ENCODE measurements around the gene MRPS22. TPM values are rescaled to one million over a fixed set of nuclear protein-coding genes. Genes with fewer than 3 reads are reported as not detected.
A peak's percentile ranks its signal among the peaks of the same experiment; 100 is the strongest.
"Not testable (repeated sequence)": the region's sequence is repeated elsewhere in the genome, so short reads cannot be mapped to it uniquely, and the experiment has no call there.

The MRPS22 gene
- polyA plus RNA-seq, 1 donor from 2014 or later: 32.5 TPM

DNA sequence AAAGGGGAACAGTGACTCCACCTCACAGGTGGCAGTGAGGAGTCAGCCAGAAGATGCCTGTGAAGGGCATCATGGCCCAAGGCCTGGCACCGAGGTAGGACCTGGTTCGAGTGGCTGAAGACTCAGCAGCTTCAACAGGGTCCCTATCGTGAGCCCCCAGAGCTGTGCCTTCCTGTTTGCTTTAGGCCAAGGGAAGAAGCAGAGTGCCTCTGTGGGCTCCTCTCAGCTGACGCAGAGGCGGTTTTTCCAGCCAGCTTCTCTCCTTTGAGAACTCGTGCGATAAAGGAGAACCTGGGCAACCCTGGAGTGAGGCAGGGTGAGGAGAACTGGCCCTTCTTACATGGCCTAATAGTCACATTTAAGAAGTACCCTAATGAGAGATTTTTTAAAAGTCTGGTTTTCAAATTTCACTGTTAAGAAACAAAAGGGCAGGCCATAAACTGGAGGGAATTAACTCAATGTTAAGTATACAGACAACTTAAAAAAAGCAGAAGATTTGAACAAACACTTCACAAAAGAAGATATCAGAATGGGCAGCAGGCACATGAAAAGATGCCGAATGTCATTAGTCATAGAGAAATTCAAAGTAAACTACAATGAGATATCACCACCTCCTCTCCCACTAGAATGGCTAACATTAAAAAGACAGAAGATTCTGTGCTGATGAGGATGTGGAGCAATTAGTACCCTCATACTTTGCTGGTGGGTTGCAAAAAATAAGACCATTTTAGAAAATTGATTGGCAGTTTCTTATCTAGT is 23.1 kb upstream of the MRPS22 start:
- Mint-ChIP-seq H3K9me3 (no peaks in the 10 kb centered on the region), H3K4me1 (peaks cover 0 to 3% (median 0%) of the 10 kb centered on the region in 3 donors), H3K4me3 (no peak overlapping the region), H3K36me3 (no peaks in the 10 kb centered on the region), H3K27me3 (peaks cover 7% of the 10 kb centered on the region), H3K27ac (no peak overlapping the region)

DNA sequence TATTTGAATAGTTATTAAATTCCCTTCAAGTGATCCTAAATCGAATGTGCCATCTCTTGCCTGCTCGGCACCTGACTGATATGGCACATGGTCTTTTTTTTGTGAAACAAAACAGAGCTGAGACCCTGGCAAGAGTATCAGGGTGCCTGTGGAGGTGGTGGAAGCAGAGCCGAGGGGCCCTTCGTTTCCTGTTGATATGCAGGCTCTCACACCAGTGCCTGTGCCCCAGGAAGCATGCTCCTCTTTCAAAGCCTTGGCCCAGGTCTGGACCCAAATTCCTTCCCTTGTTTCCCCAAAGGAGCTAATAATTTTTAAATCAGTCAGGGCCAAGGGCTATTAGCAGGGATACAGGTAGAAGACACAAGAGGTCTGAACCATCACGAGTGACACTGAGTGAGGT is 21.5 kb upstream of the MRPS22 start:
- Mint-ChIP-seq H3K4me3 (no peak overlapping the region), H3K27me3 (peaks cover 3% of the 10 kb centered on the region), H3K9me3 (no peaks in the 10 kb centered on the region), H3K27ac (no peak overlapping the region), H3K4me1 (peaks cover 0 to 3% (median 0%) of the 10 kb centered on the region in 3 donors), H3K36me3 (no peaks in the 10 kb centered on the region)

DNA sequence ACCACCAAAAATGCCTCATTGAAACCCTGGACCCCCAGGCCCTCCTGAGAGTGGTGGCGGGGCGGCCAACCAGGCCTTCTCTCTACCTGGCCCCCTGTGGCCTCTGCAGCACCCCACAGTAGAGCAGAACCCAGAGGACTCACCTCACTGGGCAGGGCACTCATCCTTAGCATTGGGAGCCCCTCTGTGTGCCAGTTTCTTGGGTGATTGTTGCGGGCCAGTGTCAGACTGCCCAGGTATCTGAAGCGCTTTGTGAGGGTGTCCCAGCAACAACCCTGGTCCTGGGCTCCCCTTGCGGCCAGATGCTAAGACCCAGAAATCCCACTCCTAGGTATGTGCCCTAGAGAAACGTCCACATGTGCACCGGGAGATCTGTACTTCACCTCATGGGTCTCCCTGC is 20.7 kb upstream of the MRPS22 start:
- Mint-ChIP-seq H3K4me1 (peaks cover 0 to 3% (median 0%) of the 10 kb centered on the region in 3 donors), H3K9me3 (no peaks in the 10 kb centered on the region), H3K4me3 (no peak overlapping the region), H3K36me3 (no peaks in the 10 kb centered on the region), H3K27ac (no peak overlapping the region), H3K27me3 (peaks cover 2% of the 10 kb centered on the region)

DNA sequence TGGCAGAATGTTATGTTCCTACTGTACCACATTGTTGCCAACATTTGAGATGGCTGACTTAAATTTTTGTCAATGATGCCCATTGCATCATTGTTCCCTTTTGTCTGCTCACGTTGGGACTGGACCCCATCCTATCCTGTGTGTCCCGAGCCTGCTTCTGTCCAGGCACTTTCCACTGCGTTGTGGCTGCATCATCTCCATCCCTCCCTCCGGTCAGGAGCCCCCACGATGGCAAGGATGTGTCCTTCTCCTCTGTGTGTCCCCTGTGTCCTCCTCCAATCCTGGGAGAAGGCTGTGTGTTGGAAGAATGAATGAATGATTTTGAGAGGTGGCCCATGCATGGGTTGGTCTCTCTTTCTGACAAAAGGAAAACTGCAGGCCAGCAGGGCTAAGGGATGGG is 19.4 kb upstream of the MRPS22 start:
- H3K27me3 Mint-ChIP-seq: no peaks in the 10 kb centered on the region

DNA sequence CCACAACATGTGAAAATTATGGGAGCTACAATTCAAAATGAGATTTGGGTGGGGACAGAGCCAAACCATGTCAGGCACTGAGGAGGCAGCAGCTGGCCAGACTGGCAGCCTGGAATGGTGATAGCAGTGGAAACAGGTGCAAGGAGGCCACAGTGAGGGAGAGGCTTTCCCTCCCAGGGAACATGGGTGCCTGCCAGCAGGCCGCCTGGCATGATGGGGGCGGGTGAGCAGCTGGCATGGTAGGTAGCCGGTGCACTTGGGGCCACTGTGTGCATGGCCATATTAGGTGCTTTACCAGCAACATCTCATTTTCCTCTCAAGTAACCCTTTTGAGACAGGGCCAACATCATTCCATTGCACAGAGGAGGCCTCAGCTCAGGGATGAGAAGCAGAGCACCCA is 18.3 kb upstream of the MRPS22 start:
- Mint-ChIP-seq H3K4me3 (no peak overlapping the region), H3K27me3 (peaks cover 6% of the 10 kb centered on the region), H3K4me1 (peaks cover 0 to 12% (median 1%) of the 10 kb centered on the region in 3 donors)

More for the DNA sequence above, 19.4 kb upstream of the MRPS22 start:
- Mint-ChIP-seq H3K27ac (no peak overlapping the region), H3K4me3 (no peak overlapping the region), H3K9me3 (no peaks in the 10 kb centered on the region), H3K36me3 (no peaks in the 10 kb centered on the region), H3K4me1 (peaks cover 0 to 6% (median 3%) of the 10 kb centered on the region in 3 donors)

DNA sequence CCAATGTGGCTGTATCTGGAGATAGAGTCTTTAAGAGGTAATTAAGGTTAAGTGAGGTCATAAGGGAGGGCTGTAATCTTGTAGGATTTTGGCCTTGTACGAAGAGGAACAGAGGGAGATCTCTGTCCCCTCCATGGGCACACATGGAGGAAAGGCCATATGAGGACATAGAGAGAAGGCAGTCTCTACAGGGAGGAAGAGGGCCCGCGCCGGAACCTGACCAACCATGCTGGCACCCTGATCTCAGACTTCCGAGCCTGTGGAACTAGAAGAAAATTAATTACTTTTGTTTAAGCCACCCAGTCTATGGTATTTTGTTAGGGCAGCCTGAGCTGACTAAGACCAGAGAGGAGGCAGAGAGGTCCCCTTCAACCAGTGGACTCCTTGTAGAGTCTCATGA is 17.7 kb upstream of the MRPS22 start:
- peaks cover 0 to 12% (median 0%) of the 10 kb centered on the region in 3 donors for H3K4me1 Mint-ChIP-seq
- H3K27ac Mint-ChIP-seq: peak overlapping the region in 1 of 3 donors; percentile 40
- no peaks in the 10 kb centered on the region for H3K36me3 Mint-ChIP-seq
- H3K27me3 Mint-ChIP-seq: peaks cover 8% of the 10 kb centered on the region
- no peaks in the 10 kb centered on the region for H3K9me3 Mint-ChIP-seq
- no peak overlapping the region for H3K4me3 Mint-ChIP-seq

More for the DNA sequence above, 18.3 kb upstream of the MRPS22 start:
- H3K9me3 Mint-ChIP-seq: no peaks in the 10 kb centered on the region
- H3K27ac Mint-ChIP-seq: no peak overlapping the region
- no peaks in the 10 kb centered on the region for H3K36me3 Mint-ChIP-seq

DNA sequence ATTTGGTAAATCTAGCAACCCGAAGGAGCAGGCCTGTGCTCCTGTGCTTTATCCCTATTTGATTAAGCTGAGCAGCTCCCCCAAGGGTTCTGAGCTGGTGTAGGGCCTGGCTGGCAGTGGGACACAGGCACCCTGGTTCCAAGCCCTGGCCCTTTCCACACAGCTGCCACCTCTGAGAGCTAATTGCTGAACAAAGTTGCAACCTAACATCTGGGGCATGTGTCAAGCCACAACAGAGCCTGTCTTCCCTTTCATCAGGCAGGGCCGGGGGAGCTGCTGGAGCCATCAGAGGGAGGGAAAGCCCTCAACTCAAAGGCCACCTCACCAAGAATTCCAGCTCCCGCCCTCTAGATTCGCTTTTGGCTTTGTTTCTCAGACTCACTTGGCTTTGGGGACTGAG is 17.1 kb upstream of the MRPS22 start:
- H3K9me3 Mint-ChIP-seq: no peaks in the 10 kb centered on the region
- peaks cover 0 to 12% (median 0%) of the 10 kb centered on the region in 3 donors for H3K4me1 Mint-ChIP-seq
- peak overlapping the region in 1 of 4 donors; percentile 34 for H3K4me3 Mint-ChIP-seq
- H3K27ac Mint-ChIP-seq: no peak overlapping the region
- peaks cover 10% of the 10 kb centered on the region for H3K27me3 Mint-ChIP-seq
- no peaks in the 10 kb centered on the region for H3K36me3 Mint-ChIP-seq

DNA sequence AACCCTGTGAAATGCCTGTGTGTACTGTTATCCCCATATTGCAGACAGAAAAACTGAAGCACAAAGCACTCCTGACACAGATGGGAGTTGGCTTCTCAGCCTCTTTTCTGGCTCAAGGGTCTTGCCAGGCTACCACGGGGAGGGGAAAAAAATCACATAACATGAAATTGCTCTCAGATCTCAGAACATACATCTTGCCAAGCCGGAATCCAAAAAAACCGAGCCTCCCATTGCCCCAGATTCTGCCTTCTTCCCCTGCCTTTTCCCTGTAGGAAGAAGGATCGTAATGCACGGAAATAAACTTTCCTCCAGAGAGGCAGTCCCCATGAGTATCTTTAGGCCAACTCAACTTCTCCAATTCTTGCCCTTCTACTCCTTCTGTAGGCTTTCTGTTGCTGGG is 16.6 kb upstream of the MRPS22 start:
- no peak overlapping the region for H3K27ac Mint-ChIP-seq
- H3K9me3 Mint-ChIP-seq: no peaks in the 10 kb centered on the region
- H3K36me3 Mint-ChIP-seq: no peaks in the 10 kb centered on the region
- H3K4me1 Mint-ChIP-seq: peaks cover 0 to 12% (median 0%) of the 10 kb centered on the region in 3 donors
- peaks cover 15% of the 10 kb centered on the region for H3K27me3 Mint-ChIP-seq
- no peak overlapping the region for H3K4me3 Mint-ChIP-seq

DNA sequence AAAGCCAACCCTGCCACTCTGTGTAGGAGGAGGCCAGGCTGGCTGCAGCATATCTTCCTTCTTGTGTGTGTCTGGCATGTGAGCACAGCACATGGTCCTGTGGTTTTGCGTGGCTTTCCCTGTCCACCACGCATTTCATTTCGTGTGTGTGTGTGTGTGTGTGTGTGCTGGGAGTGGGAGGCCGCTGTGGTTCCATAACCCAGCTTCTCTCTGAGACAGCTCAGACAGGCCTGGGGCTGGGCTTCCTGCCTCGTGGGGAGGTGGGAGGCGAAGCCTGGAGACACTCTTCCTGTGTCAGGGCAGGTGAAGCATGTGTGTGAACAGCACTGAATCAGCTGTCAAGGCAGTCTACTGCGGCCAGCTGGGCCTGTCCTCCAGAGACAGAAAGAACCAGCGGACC is 16.0 kb upstream of the MRPS22 start:
- Mint-ChIP-seq H3K9me3 (no peaks in the 10 kb centered on the region), H3K27ac (no peak overlapping the region), H3K4me1 (peaks cover 0 to 12% (median 0%) of the 10 kb centered on the region in 3 donors), H3K4me3 (no peak overlapping the region), H3K27me3 (peaks cover 20% of the 10 kb centered on the region), H3K36me3 (no peaks in the 10 kb centered on the region)

DNA sequence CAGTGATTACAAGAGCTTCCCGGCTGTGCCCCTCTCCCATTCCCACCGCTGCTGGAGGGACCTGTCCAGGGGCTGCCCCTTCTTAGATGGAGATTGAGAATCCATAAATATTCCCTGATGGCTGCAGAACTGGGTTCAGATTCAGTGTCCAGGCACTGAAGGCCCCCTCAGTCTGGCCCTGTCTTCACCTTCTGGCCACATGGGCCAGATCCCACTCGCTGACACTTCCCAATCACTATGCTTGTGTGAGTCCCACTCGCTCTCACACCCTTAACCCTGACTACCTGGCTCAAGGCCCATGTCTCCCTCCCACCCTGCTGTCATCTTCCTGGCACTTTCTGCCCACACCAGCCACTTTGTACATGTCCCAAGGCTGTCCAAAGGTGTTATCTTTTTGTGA is 15.5 kb upstream of the MRPS22 start:
- Mint-ChIP-seq H3K27me3 (peaks cover 22% of the 10 kb centered on the region), H3K9me3 (no peaks in the 10 kb centered on the region), H3K4me3 (no peak overlapping the region), H3K36me3 (no peaks in the 10 kb centered on the region), H3K4me1 (peaks cover 0 to 12% (median 0%) of the 10 kb centered on the region in 3 donors), H3K27ac (peak overlapping the region in 2 of 3 donors; percentile 59 to 82)

DNA sequence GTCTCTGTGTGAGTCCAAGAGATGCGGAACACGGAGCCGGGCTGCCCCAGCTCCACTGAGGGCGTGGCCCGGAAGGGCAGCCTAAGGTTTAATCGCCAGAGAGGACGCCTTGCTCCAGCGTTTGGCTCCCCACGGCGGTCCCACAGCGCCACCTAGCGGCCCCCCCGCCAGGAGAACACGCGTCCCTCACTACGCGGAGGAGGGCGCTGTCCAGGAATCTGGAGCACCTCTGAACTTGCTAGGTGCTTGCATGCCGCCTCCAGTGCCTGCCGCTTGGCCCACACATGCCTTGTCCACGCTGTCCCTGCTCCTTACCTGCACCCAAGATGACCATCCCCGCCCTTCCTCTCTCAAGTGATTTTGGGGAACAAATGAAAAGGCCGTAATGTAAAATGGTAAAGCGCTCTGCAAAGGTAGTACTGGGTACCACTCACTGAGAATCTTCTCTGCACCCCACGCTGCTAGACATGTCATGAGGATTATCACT is 14.4 kb upstream of the MRPS22 start:
- Mint-ChIP-seq H3K27me3 (peaks cover 28% of the 10 kb centered on the region), H3K27ac (peak overlapping the region in 1 of 3 donors; percentile 82), H3K4me1 (peaks cover 0 to 12% (median 0%) of the 10 kb centered on the region in 3 donors), H3K36me3 (no peaks in the 10 kb centered on the region), H3K4me3 (peak overlapping the region in 3 of 4 donors; percentile 30 to 76 (median 59)), H3K9me3 (no peaks in the 10 kb centered on the region)

DNA sequence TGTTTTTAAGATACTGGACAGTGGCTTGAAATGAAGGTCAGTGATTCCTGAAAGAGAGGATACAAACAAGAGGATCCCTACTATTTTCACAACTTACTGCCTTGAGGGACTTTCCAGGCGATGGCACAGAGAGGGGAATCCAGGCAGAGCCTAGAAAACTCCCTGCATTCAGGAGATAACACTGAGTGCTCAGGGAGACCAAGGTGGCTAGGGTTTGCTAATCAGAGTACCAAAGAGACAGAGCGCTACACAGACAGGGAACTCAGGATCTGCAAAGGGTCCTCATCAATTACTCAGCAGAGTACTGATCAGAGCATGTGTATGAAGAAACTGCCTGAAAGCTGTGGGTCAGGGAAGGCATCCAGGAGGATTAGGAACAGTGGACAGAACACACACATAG is 11.7 kb upstream of the MRPS22 start:
- Mint-ChIP-seq H3K4me3 (no peak overlapping the region), H3K27ac (no peak overlapping the region), H3K9me3 (no peaks in the 10 kb centered on the region), H3K36me3 (no peaks in the 10 kb centered on the region), H3K27me3 (peaks cover 28% of the 10 kb centered on the region), H3K4me1 (peaks cover 0 to 12% (median 0%) of the 10 kb centered on the region in 3 donors)

DNA sequence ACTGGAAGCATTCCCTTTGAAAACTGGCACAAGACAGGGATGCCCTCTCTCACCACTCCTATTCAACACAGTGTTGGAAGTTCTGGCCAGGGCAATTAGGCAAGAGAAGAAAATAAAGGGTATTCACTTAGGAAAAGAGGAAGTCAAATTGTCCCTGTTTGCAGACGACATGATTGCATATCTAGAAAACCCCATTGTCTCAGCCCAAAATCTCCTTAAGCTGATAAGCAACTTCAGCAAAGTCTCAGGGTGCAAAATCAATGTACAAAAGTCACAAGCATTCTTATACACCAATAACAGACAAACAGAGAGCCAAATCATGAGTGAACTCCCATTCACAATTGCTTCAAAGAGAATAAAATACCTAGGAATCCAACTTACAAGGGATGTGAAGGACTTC is 9.1 kb upstream of the MRPS22 start:
- H3K27me3 Mint-ChIP-seq: peaks cover 31% of the 10 kb centered on the region
- not testable (repeated sequence) for H3K27ac Mint-ChIP-seq, H3K9me3 Mint-ChIP-seq, H3K36me3 Mint-ChIP-seq, H3K4me3 Mint-ChIP-seq, H3K4me1 Mint-ChIP-seq

DNA sequence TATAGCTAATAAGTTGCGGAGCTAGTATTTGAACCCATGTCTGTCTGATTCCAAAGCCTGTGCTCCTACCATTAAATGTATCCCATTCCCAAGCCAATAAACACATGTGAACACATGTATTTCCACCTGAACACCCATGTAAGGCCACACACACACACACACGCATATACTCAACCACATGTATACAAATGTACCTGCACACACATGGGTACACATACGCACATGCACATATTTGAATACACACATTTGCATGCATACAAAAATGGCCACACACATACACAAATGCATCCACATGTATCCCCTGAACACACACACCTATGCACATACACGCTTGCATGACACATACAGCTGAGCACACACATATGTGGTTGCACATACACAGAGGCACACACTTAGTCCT is 5.4 kb upstream of the MRPS22 start:
- Mint-ChIP-seq H3K27me3 (peaks cover 13% of the 10 kb centered on the region), H3K36me3 (no peaks in the 10 kb centered on the region), H3K4me3 (no peak overlapping the region), H3K27ac (no peak overlapping the region), H3K4me1 (peaks cover 0 to 3% (median 2%) of the 10 kb centered on the region in 3 donors), H3K9me3 (no peaks in the 10 kb centered on the region)

DNA sequence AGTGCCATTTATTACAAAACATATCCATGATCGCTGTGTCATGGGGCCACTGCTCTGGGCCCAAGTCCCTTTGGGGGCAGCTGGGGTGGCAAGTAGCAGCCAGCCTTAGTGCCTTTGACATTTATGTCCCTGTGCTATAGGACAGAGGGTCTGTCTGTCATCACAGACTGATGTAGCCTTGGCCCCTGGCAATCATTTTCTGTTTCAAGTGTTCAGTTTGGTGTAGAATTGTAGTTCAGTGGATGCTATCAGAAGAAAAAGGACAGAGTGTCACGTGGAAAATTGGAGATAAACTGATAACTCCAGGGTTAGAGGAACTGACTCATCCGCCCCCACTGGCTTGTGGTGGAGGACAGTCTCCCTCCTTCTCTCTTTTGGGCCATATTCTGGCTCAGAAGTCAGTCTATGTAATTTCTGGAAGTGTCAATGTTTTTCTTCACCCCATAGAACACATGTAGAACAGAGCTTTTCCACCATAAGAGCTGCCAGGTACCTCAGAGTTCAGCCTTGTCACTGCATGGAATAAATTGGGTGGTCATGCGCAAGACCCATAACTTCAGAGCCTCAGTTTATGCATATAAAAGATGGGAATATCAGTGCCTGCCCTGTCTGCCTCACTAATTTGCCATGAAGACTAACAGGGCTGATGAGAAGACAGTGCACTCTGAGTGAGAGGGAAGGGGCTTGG is 4.5 kb upstream of the MRPS22 start:
- Mint-ChIP-seq H3K4me1 (peaks cover 0 to 5% (median 2%) of the 10 kb centered on the region in 3 donors), H3K9me3 (no peaks in the 10 kb centered on the region), H3K36me3 (no peaks in the 10 kb centered on the region), H3K27ac (no peak overlapping the region), H3K4me3 (peak overlapping the region in 1 of 4 donors; percentile 56), H3K27me3 (peaks cover 6% of the 10 kb centered on the region)
